H1 (cell line): ENCODE results near the gene PCNP. TPM values are rescaled to one million over a fixed set of nuclear protein-coding genes. Genes with fewer than 3 reads are reported as not detected.

Source experiments
- CTCF ChIA-PET: fragments of 300-600 bp; sonication (Branson Sonifier 250); formaldehyde crosslinking; loops from one replicate; lab custom pipeline; 2021; ENCODE audit not compliant: partially characterized antibody; lab: Charles Lee
- POLR2A ChIA-PET: fragments of 300-600 bp; sonication (Branson Sonifier 250); formaldehyde crosslinking; loops from one replicate; lab custom pipeline; 2021; ENCODE audit warnings: inconsistent platforms; ENCODE audit not compliant: partially characterized antibody; lab: Charles Lee
- DNase-seq, 2 experiments: peaks; one replicate each; pipeline versions ENCODE4 v3.0.0 to v3.0.0-alpha.2; 2010 to 2022; ENCODE audit warnings: low spot score in 2 of 2, low read depth in 1 of 2, mixed read lengths in 1 of 2
- FAIRE-seq: peaks from 2 replicates; lab custom pipeline; 2011; peaks lifted over from hg19 to GRCh38; lab: Jason Lieb, UNC
- H2AFZ ChIP-seq: 2 replicates; pipeline ENCODE4 v1.8.1; 2012; ENCODE audit warnings: low read length, inconsistent platforms
- H2AK5ac ChIP-seq: 2 replicates; pipeline ENCODE4 v1.6.1; 2013; ENCODE audit warnings: low read depth, low read length
- H2BK120ac ChIP-seq: replicated peaks from 2 replicates; pipeline ENCODE3; 2013; ENCODE audit warnings: low read depth, low read length, inconsistent platforms
- H2BK12ac ChIP-seq: 2 replicates; pipeline ENCODE4 v1.6.1; 2013; ENCODE audit warnings: low read depth, low read length
- H2BK15ac ChIP-seq: 2 replicates; pipeline ENCODE4 v1.6.1; 2013; ENCODE audit warnings: low read length
- H2BK20ac ChIP-seq: 2 replicates; pipeline ENCODE4 v1.6.1; 2013; ENCODE audit warnings: low read length
- H2BK5ac ChIP-seq: 2 replicates; pipeline ENCODE4 v1.6.1; 2013; ENCODE audit warnings: low read depth, low read length
- H3K14ac ChIP-seq: 2 replicates; pipeline ENCODE4 v1.6.1; 2013; ENCODE audit warnings: inconsistent platforms; ENCODE audit not compliant: insufficient read length
- H3K18ac ChIP-seq: 2 replicates; pipeline ENCODE4 v1.6.1; 2013; ENCODE audit warnings: low read length; ENCODE audit errors: extremely low read depth
- H3K23ac ChIP-seq: 2 replicates; pipeline ENCODE4 v1.6.1; 2013; ENCODE audit warnings: inconsistent platforms; ENCODE audit not compliant: insufficient read length
- H3K23me2 ChIP-seq: 2 replicates; pipeline ENCODE4 v1.6.1; 2013; ENCODE audit warnings: low read depth, low read length
- H3K27ac ChIP-seq: 2 replicates; pipeline ENCODE4 v1.6.1; 2011; ENCODE audit warnings: low read depth, low read length, inconsistent platforms
- H3K27me3 ChIP-seq, 4 experiments: replicated peaks in 1 of 4; 1 replicate in 1 of 4; 2 replicates in 3 of 4; pipeline versions ENCODE4 v1.6.1 to v1.8.1; 2011 to 2013; ENCODE audit warnings: low read length in 3 of 4, mild to moderate bottlenecking in 3 of 4, inconsistent platforms in 2 of 4, mixed read lengths in 2 of 4, moderate library complexity in 1 of 4; ENCODE audit not compliant: control insufficient read depth in 3 of 4, insufficient read depth in 3 of 4; ENCODE audit errors: extremely low read depth in 1 of 4
- H3K36me3 ChIP-seq, 4 experiments: 2 replicates each; pipeline versions ENCODE4 v1.6.1 to v1.8.1; 2011 to 2013; ENCODE audit warnings: mild to moderate bottlenecking in 4 of 4, low read length in 3 of 4, moderate library complexity in 2 of 4, control low read depth in 1 of 4, inconsistent platforms in 1 of 4; ENCODE audit not compliant: insufficient read depth in 4 of 4, control insufficient read depth in 2 of 4
- H3K4ac ChIP-seq: replicated peaks from 2 replicates; pipeline ENCODE3; 2013; ENCODE audit warnings: low read length, low read depth, mixed read lengths, inconsistent platforms; ENCODE audit not compliant: insufficient read length
- H3K4me1 ChIP-seq, 4 experiments: replicated peaks in 1 of 4; 1 replicate in 1 of 4; 2 replicates in 3 of 4; pipeline versions ENCODE4 v1.6.1 to v1.8.1; 2011 to 2013; ENCODE audit warnings: low read length in 3 of 4, inconsistent platforms in 2 of 4, mixed read lengths in 1 of 4; ENCODE audit not compliant: insufficient read depth in 4 of 4, control insufficient read depth in 3 of 4
- H3K4me2 ChIP-seq, 2 experiments: 2 replicates each; pipeline versions ENCODE4 v1.6.1 to v1.8.1; 2011 to 2013; ENCODE audit warnings: low read depth in 2 of 2, low read length in 2 of 2, control low read depth in 1 of 2, inconsistent platforms in 1 of 2, mild to moderate bottlenecking in 1 of 2; ENCODE audit not compliant: insufficient read depth in 1 of 2
- H3K4me3 ChIP-seq, 4 experiments: fragments of 200-600, 300-600 bp in 1 of 4; sonication (generic), shearing (Covaris generic), sonication (Bioruptor Twin) in 1 of 4; 2 replicates each; pipeline versions ENCODE4 v1.5.1 to v1.8.1; 2011 to 2016; ENCODE audit warnings: low read length in 4 of 4, low read depth in 3 of 4, control low read depth in 2 of 4, inconsistent platforms in 2 of 4, mild to moderate bottlenecking in 2 of 4, mixed read lengths in 1 of 4, moderate library complexity in 1 of 4; ENCODE audit not compliant: insufficient read depth in 2 of 4; ENCODE audit errors: extremely low read depth in 1 of 4
- H3K56ac ChIP-seq: replicated peaks from 2 replicates; pipeline ENCODE3; 2013; ENCODE audit warnings: low read depth, mild to moderate bottlenecking, mixed read lengths, low read length, inconsistent platforms; ENCODE audit not compliant: insufficient read length
- H3K79me1 ChIP-seq: 2 replicates; pipeline ENCODE4 v1.6.1; 2013; ENCODE audit warnings: low read depth, low read length, control low read depth
- H3K79me2 ChIP-seq, 2 experiments: 2 replicates each; pipeline versions ENCODE4 v1.6.1 to v1.8.1; 2012 to 2013; ENCODE audit warnings: low read length in 2 of 2, mild to moderate bottlenecking in 2 of 2, inconsistent platforms in 1 of 2; ENCODE audit not compliant: insufficient read depth in 2 of 2, control insufficient read depth in 1 of 2
- H3K9ac ChIP-seq, 4 experiments: replicated peaks in 1 of 4; 1 replicate in 1 of 4; 2 replicates in 3 of 4; pipeline versions ENCODE4 v1.6.1 to v1.8.1; 2011 to 2013; ENCODE audit warnings: low read depth in 3 of 4, low read length in 3 of 4, control low read depth in 2 of 4, mild to moderate bottlenecking in 2 of 4, moderate library complexity in 2 of 4, inconsistent platforms in 1 of 4; ENCODE audit errors: extremely low read depth in 1 of 4
- H3K9me3 ChIP-seq, 2 experiments: 2 replicates each; pipeline versions ENCODE4 v1.6.1 to v1.8.1; 2012 to 2013; ENCODE audit warnings: mild to moderate bottlenecking in 2 of 2, moderate library complexity in 2 of 2, control low read depth in 1 of 2, inconsistent platforms in 1 of 2, low read depth in 1 of 2, low read length in 1 of 2, mixed read lengths in 1 of 2; ENCODE audit not compliant: insufficient read depth in 2 of 2
- H4K20me1 ChIP-seq, 2 experiments: replicated peaks in 1 of 2; 2 replicates each; pipeline versions ENCODE3 to v1.8.1; 2011 to 2013; ENCODE audit warnings: inconsistent platforms in 2 of 2, low read length in 2 of 2, mild to moderate bottlenecking in 1 of 2; ENCODE audit not compliant: insufficient read depth in 2 of 2, control insufficient read depth in 1 of 2
- H4K5ac ChIP-seq: 2 replicates; pipeline ENCODE4 v1.6.1; 2013; ENCODE audit warnings: low read length, low read depth, mixed read lengths, inconsistent platforms; ENCODE audit not compliant: insufficient read length
- H4K8ac ChIP-seq: 2 replicates; pipeline ENCODE4 v1.8.0; 2013; ENCODE audit warnings: mild to moderate bottlenecking, moderate library complexity, low read length, inconsistent platforms; ENCODE audit not compliant: insufficient read depth; ENCODE audit errors: extremely low read depth
- H4K91ac ChIP-seq: replicated peaks from 2 replicates; pipeline ENCODE3; 2013; ENCODE audit warnings: low read length, mixed read lengths, inconsistent platforms; ENCODE audit not compliant: insufficient read length
- EZH2 ChIP-seq: fragments of 200-600 bp; sonication (generic); IDR thresholded peaks from 2 replicates; pipeline ENCODE4 v1.7.1; 2012; ENCODE audit warnings: low read depth, mild to moderate bottlenecking, moderate library complexity, low read length, inconsistent platforms; ENCODE audit not compliant: severe bottlenecking
- GTF2F1 ChIP-seq: IDR thresholded peaks from 2 replicates; pipeline ENCODE4 v1.6.1; 2012; ENCODE audit warnings: low read depth, low read length, improper control_type of control experiment, borderline replicate concordance
- RBBP5 ChIP-seq: IDR thresholded peaks from 2 replicates; pipeline ENCODE4 v1.7.1; 2012; ENCODE audit warnings: low read depth, mild to moderate bottlenecking, inconsistent platforms, low read length, moderate library complexity, borderline replicate concordance
- RNF2 ChIP-seq: fragments of 200-900, 300-1000 bp; sonication (generic); IDR thresholded peaks from 2 replicates; pipeline ENCODE4 v1.7.1; 2016; ENCODE audit warnings: borderline replicate concordance, low read depth, mild to moderate bottlenecking, antibody characterized with exemption, low read length; ENCODE audit not compliant: poor library complexity, severe bottlenecking; ENCODE audit errors: missing control alignments
- WGBS, 2 experiments: shearing (Covaris generic) in 1 of 2; methylation state at CpG; one replicate each; pipeline versions ENCODE4 v1.1.6 to v1.1.7; 2013 to 2015; ENCODE audit warnings: low lambda C conversion rate in 2 of 2, mixed read lengths in 2 of 2, inconsistent platforms in 1 of 2, low coverage in 1 of 2, missing lambda C conversion rate in 1 of 2; ENCODE audit not compliant: insufficient replicate concordance in 2 of 2, insufficient coverage in 1 of 2, insufficient read length in 1 of 2; ENCODE audit errors: extremely low coverage in 1 of 2, missing lambda C conversion rate in 1 of 2; 5-methylcytosine and 5-hydroxymethylcytosine counted together
- polyA plus RNA-seq, 7 experiments: library from polyadenylated mRNA; depleted of rRNA in 3 of 7; stranded (reverse) in 5 of 7; unstranded in 2 of 7; fragments of >200 nt in 5 of 7; fragments of 200-250 nt in 2 of 7; gene quantifications; 1 replicate in 5 of 7; 2 replicates in 1 of 7; 4 replicates in 1 of 7; pipeline versions ENCODE4 v1.2.1 to v1.2.3, GENCODE V29; 2011 to 2013; ENCODE audit warnings: missing spikeins in 2 of 7, mixed read lengths in 2 of 7
- total RNA-seq: library from RNA; stranded (reverse); fragmentation: NEBNext Ultra II Directional; extraction: Animal tissue kit (Norgen Biotek cat#: 25700); gene quantifications from 2 replicates; pipeline ENCODE4 v1.2.1, GENCODE V29; 2021

PCNP gene
- total and polyA plus RNA-seq, 2 of the 8 experiments (the other 6 are each of a cell fraction or from before 2014, with no cell fraction given), result 29.1 to 192 TPM

- Histone ChIP-seq H3K9ac (no peak overlapping the region), H2BK5ac (no peak overlapping the region), H3K27me3 (no peaks in the 10 kb centered on the region), H4K8ac (no peak overlapping the region), H2BK12ac (no peak overlapping the region), H3K4ac (no peak overlapping the region), H2BK120ac (no peak overlapping the region), H3K4me2 (no peak overlapping the region), H4K5ac (no peak overlapping the region), H2AK5ac (no peak overlapping the region), H3K27ac (no peak overlapping the region), H4K20me1 (no peaks in the 10 kb centered on the region), H2BK15ac (no peak overlapping the region), H2AFZ (no peak overlapping the region), H3K14ac (no peak overlapping the region), H3K36me3 (no peaks in the 10 kb centered on the region), H3K23ac (no peak overlapping the region), H4K91ac (no peak overlapping the region), H3K79me2 (no peaks in the 10 kb centered on the region), H2BK20ac (no peak overlapping the region), H3K23me2 (no peaks in the 10 kb centered on the region), H3K79me1 (no peaks in the 10 kb centered on the region), H3K4me3 (no peak overlapping the region), H3K56ac (no peak overlapping the region), H3K4me1 (peaks cover 0 to 12% (median 7%) of the 10 kb centered on the region in 4 experiments; a peak in 5 of 7 replicates), H3K18ac (no peak overlapping the region), H3K9me3 (peaks cover 5 to 9% of the 10 kb centered on the region in 2 experiments; a peak in 2 of 4 replicates)
- DNase-seq (no peak), FAIRE-seq (no peak)
- ChIA-PET POLR2A (no interaction called here), CTCF (interaction anchor here (0.6 to 0.7 kb wide), 2 partner anchors 17 to 96 kb away, joined by 3 read pairs; no protein-coding TSS in a partner anchor)
- 84% methylated on average over 1 of the region's 1 CpG; no CpG with 5 or more reads in 1 of the 2 experiments for WGBS, 2 experiments
- TF ChIP-seq RNF2, result no peak
- TF ChIP-seq RBBP5, result no peak
- no peak for TF ChIP-seq GTF2F1
- no peak for TF ChIP-seq EZH2
Measured at GRCh38 chr3:101536266-101536665, 37.7 kb upstream of the PCNP start.
